Heart left ventricle (tissue), 16 donors: ENCODE data around the gene HMGCLL1. TPM values are rescaled to one million over a fixed set of nuclear protein-coding genes. Genes with fewer than 3 reads are reported as not detected.

Source experiments
- ATAC-seq, 4 donors: fragments of 200-7000 bp; cut with Tn5 transposase; one replicate each; pipeline ENCODE4 v1.9.1; 2020 to 2022; ENCODE audit warnings: moderate library complexity in 4 of 4, mild to moderate bottlenecking in 3 of 4, moderate number of reproducible peaks in 1 of 4
- DNase-seq, 5 donors: peaks; one replicate each; pipeline ENCODE4 v3.0.0-alpha.2; 2020
- H3K27ac ChIP-seq, 12 donors: fragments of 200-600 bp; sonication (generic) in 4 of 12; one replicate each; pipeline versions ENCODE4 v1.5.0 to v1.8.0; 2016 to 2022; ENCODE audit warnings: mild to moderate bottlenecking in 2 of 12
- H3K27me3 ChIP-seq, 9 donors: fragments of 200-600 bp; sonication (generic) in 2 of 9; one replicate each; pipeline versions ENCODE4 v1.5.1 to v1.8.0; 2016 to 2022; ENCODE audit warnings: mild to moderate bottlenecking in 3 of 9
- H3K36me3 ChIP-seq, 9 donors: fragments of 200-600 bp; sonication (generic) in 2 of 9; one replicate each; pipeline versions ENCODE4 v1.5.0 to v1.8.0; 2018 to 2022; ENCODE audit warnings: mild to moderate bottlenecking in 2 of 9
- H3K4me1 ChIP-seq, 12 donors: fragments of 200-600 bp; sonication (generic) in 4 of 12; one replicate each; pipeline versions ENCODE4 v1.5.0 to v1.8.0; 2016 to 2022; ENCODE audit warnings: mild to moderate bottlenecking in 3 of 12
- H3K4me3 ChIP-seq, 12 donors: fragments of 200-600 bp; sonication (generic) in 4 of 12; one replicate each; pipeline versions ENCODE4 v1.5.0 to v1.8.0; 2017 to 2022; ENCODE audit warnings: mild to moderate bottlenecking in 9 of 12, moderate library complexity in 4 of 12
- H3K9me3 ChIP-seq, 12 donors: fragments of 200-600 bp; sonication (generic) in 4 of 12; one replicate each; pipeline versions ENCODE4 v1.5.0 to v1.8.0; 2016 to 2022; ENCODE audit warnings: mild to moderate bottlenecking in 1 of 12
- CTCF ChIP-seq, 12 donors: fragments of 200-600 bp; sonication (generic) in 4 of 12; IDR thresholded peaks; one replicate each; pipeline versions ENCODE4 v1.5.0 to v1.8.0; 2018 to 2022; ENCODE audit warnings: antibody characterized with exemption in 12 of 12, mild to moderate bottlenecking in 5 of 12
- POLR2A ChIP-seq, 2 donors: fragments of 450-650 bp; IDR thresholded peaks; one replicate each; pipeline ENCODE4 v1.6.1; 2017; ENCODE audit warnings: antibody characterized with exemption in 2 of 2, mild to moderate bottlenecking in 2 of 2, moderate library complexity in 2 of 2
- WGBS, 4 donors: extraction: QIAGEN DNeasy Blood & Tissue Kit in 2 of 4; methylation state at CpG; one replicate each; pipeline versions ENCODE4 v1.1.5 to v1.1.7; 2013 to 2018; 5-methylcytosine and 5-hydroxymethylcytosine counted together
- intact Hi-C, 10 donors: fragments of 100-400 bp; cut with DNase I; formaldehyde crosslinking; loops; one replicate each; pipeline versions ENCODE4 v1.11.1 to v1.14.2; 2022
- polyA plus RNA-seq, 2 donors: library from polyadenylated mRNA; stranded (reverse); fragments of 200-250 nt; gene quantifications; one replicate each; pipeline ENCODE4 v1.2.3, GENCODE V29; 2013
- total RNA-seq, 9 donors: library from RNA; depleted of rRNA in 2 of 9; stranded (reverse); fragments of >200 nt in 2 of 9; fragmentation: NEBNext Ultra II Directional in 3 of 9; extraction: Animal tissue kit (Norgen Biotek cat#: 25700) in 3 of 9; gene quantifications; one replicate each; pipeline versions ENCODE4 v1.1.0 to v1.2.4, GENCODE V29; 2016 to 2023
- donor health status: ischemic (EF 13 %, LVEDD 7.1; RV severe dilation, severe dysfunction).
- donor health status: healthy with polysubstance abuse.
- donor health status: DM: no; HTN: yes; CAD: no.
- donor health status: DM: no; HTN: no; CAD: no.
- donor health status: ischemic (EF 25% LVEDD 6.9; RV normal size, moderate dysfunction).
- donor health status: ischemic (EF 25% LVEDD 5.7; RV mildly dilated, moderate dysfunction).
- donor health status: healthy.
- donor health status: DM: yes; HTN: yes; CAD: no.
- donor health status: ischemic (EF 35%, LVEDD 5.7; RV mildly dilated, moderate dysfunction).
- donor health status: nonischemic (EF 11% LVEDD 7.7; RV severe dilation, severe dysfunction).
- donor health status: DM: yes; HTN: yes; CAD: no.
- donor health status: PGD.
- donor health status: ischemic (EF 29% LVEDD 5.4; RV normal size, mild dysfunction).
- donor health status: nonischemic (EF 23%, LVEDD 6.1; RV moderate dilation, normal function).

Gene HMGCLL1
- total and polyA plus RNA-seq, 11 donors = 0.38 to 1.6 (median 0.85) TPM

GRCh38 chr6:55567558-55567957 lies 11.4 kb downstream of the HMGCLL1 start:
- Histone ChIP-seq H3K9me3 (peaks cover 0 to 5% (median 0%) of the 10 kb centered on the region in 12 donors), H3K4me1 (peaks cover 0 to 32% (median 0%) of the 10 kb centered on the region in 12 donors), H3K27me3 (no peaks in the 10 kb centered on the region), H3K4me3 (no peak overlapping the region), H3K27ac (peak overlapping the region in 9 of 12 donors; percentile 22 to 69 (median 48)), H3K36me3 (no peaks in the 10 kb centered on the region)
- intact Hi-C loops = no loop called here
- peak in 2 of 4 donors; percentile 54 to 73 for ATAC-seq
- DNase-seq = peak in 1 of 5 donors; percentile 13
- 15 to 27% (median 20%) methylated on average over 4 of the region's 4 CpGs for whole genome bisulfite sequencing, 4 donors
- TF ChIP-seq CTCF (IDR thresholded peaks at IDR 0.05) (no peak), POLR2A (IDR thresholded peaks at IDR 0.05) (no peak)

- no peak for TF ChIP-seq POLR2A (IDR thresholded peaks at IDR 0.05)
- no peak for TF ChIP-seq CTCF (IDR thresholded peaks at IDR 0.05)
- ATAC-seq (no peak), DNase-seq (no peak)
- Histone ChIP-seq H3K36me3 (no peaks in the 10 kb centered on the region), H3K4me3 (no peak overlapping the region), H3K9me3 (no peaks in the 10 kb centered on the region), H3K4me1 (peaks cover 0 to 32% (median 0%) of the 10 kb centered on the region in 12 donors), H3K27me3 (no peaks in the 10 kb centered on the region), H3K27ac (peak overlapping the region in 3 of 12 donors; percentile 0 to 32 (median 27))
- 84 to 89% (median 86%) methylated on average over 4 of the region's 4 CpGs for WGBS, 4 donors
- intact Hi-C loops = no loop called here
Observed at GRCh38 chr6:55566036-55566710, 12.8 kb downstream of the HMGCLL1 start.

- H3K27me3 ChIP-seq = no peaks in the 10 kb centered on the region
- TF ChIP-seq POLR2A (IDR thresholded peaks at IDR 0.05) = no peak
- TF ChIP-seq CTCF (IDR thresholded peaks at IDR 0.05) = no peak
- H3K27ac ChIP-seq = peak overlapping the region in 1 of 12 donors; percentile 11
- H3K4me1 ChIP-seq = peaks cover 0 to 22% (median 0%) of the 10 kb centered on the region in 12 donors
- no peaks in the 10 kb centered on the region for H3K36me3 ChIP-seq
- no peak for ATAC-seq
- H3K9me3 ChIP-seq = no peaks in the 10 kb centered on the region
- WGBS, 4 donors = 69 to 85% (median 77%) methylated on average over 3 of the region's 3 CpGs
- DNase-seq = no peak
- H3K4me3 ChIP-seq = no peak overlapping the region
- intact Hi-C loops = no loop called here
Observed at GRCh38 chr6:55562318-55562717, 16.7 kb downstream of the HMGCLL1 start.

- Histone ChIP-seq H3K9me3 (no peaks in the 10 kb centered on the region), H3K27me3 (no peaks in the 10 kb centered on the region), H3K4me1 (peaks cover 0 to 8% (median 0%) of the 10 kb centered on the region in 12 donors), H3K27ac (no peak overlapping the region), H3K4me3 (no peak overlapping the region), H3K36me3 (no peaks in the 10 kb centered on the region)
- ATAC-seq (no peak), DNase-seq (no peak)
- intact Hi-C loops = no loop called here
- TF ChIP-seq CTCF (IDR thresholded peaks at IDR 0.05) = no peak
- TF ChIP-seq POLR2A (IDR thresholded peaks at IDR 0.05) = no peak
- 66 to 88% (median 72%) methylated on average over 2 of the region's 2 CpGs for WGBS, 4 donors
Observed at GRCh38 chr6:55560290-55560885, 18.6 kb downstream of the HMGCLL1 start.
